ENCODE data around the gene LPCAT1. TPM values are rescaled to one million over a fixed set of nuclear protein-coding genes. Genes with fewer than 3 reads are reported as not detected.
A peak's percentile ranks its signal among the peaks of the same experiment; 100 is the strongest.

LPCAT1 gene
- total RNA-seq, 1 experiment from 2014 or later = 71.5 TPM

GRCh38 chr5:1504069-1504595 lies 19.6 kb downstream of the LPCAT1 start:
- no peak for DNase-seq (ENCODE audit: low spot score)
- in situ Hi-C loops (cut with HindIII; ENCODE audit: low sequenced_read_pairs) = no loop called here

GRCh38 chr5:1503241-1504068 lies 20.3 kb downstream of the LPCAT1 start:
- in situ Hi-C loops (cut with HindIII; ENCODE audit: low sequenced_read_pairs) = no loop called here
- DNase-seq (ENCODE audit: low spot score) = no peak

- DNase-seq (ENCODE audit: low spot score) = no peak
- in situ Hi-C loops (cut with HindIII; ENCODE audit: low sequenced_read_pairs) = no loop called here
Observed at GRCh38 chr5:1502737-1503120, 21.0 kb downstream of the LPCAT1 start.

- in situ Hi-C loops (cut with HindIII; ENCODE audit: low sequenced_read_pairs) = no loop called here
Observed at GRCh38 chr5:1502046-1502736, 21.6 kb downstream of the LPCAT1 start.

GRCh38 chr5:1501372-1502045 lies 22.3 kb downstream of the LPCAT1 start:
- DNase-seq (ENCODE audit: low spot score) = no peak
- in situ Hi-C loops (cut with HindIII; ENCODE audit: low sequenced_read_pairs) = no loop called here

More at GRCh38 chr5:1502046-1502736, 21.6 kb downstream of the LPCAT1 start:
- no peak for DNase-seq (ENCODE audit: low spot score)

- in situ Hi-C loops (cut with HindIII; ENCODE audit: low sequenced_read_pairs) = no loop called here
- peak; percentile 64 for DNase-seq (ENCODE audit: low spot score)
Observed at GRCh38 chr5:1500411-1501091, 23.2 kb downstream of the LPCAT1 start.

- no peak for DNase-seq (ENCODE audit: low spot score)
- in situ Hi-C loops (cut with HindIII; ENCODE audit: low sequenced_read_pairs) = no loop called here
Observed at GRCh38 chr5:1499851-1500250, 23.9 kb downstream of the LPCAT1 start.

GRCh38 chr5:1498623-1499416 lies 24.9 kb downstream of the LPCAT1 start:
- in situ Hi-C loops (cut with HindIII; ENCODE audit: low sequenced_read_pairs) = no loop called here

GRCh38 chr5:1497795-1498622 lies 25.8 kb downstream of the LPCAT1 start:
- peak; percentile 79 for DNase-seq (ENCODE audit: low spot score)

More at GRCh38 chr5:1498623-1499416, 24.9 kb downstream of the LPCAT1 start:
- DNase-seq (ENCODE audit: low spot score) = peak; percentile 30

GRCh38 chr5:1497242-1497777 lies 26.4 kb downstream of the LPCAT1 start:
- DNase-seq (ENCODE audit: low spot score) = no peak
- in situ Hi-C loops (cut with HindIII; ENCODE audit: low sequenced_read_pairs) = no loop called here

More at GRCh38 chr5:1497795-1498622, 25.8 kb downstream of the LPCAT1 start:
- in situ Hi-C loops (cut with HindIII; ENCODE audit: low sequenced_read_pairs) = no loop called here

- in situ Hi-C loops (cut with HindIII; ENCODE audit: low sequenced_read_pairs) = no loop called here
- DNase-seq (ENCODE audit: low spot score) = no peak
Observed at GRCh38 chr5:1495525-1495897, 28.2 kb downstream of the LPCAT1 start.

- in situ Hi-C loops (cut with HindIII; ENCODE audit: low sequenced_read_pairs) = no loop called here
- DNase-seq (ENCODE audit: low spot score) = no peak
Observed at GRCh38 chr5:1494780-1495524, 28.8 kb downstream of the LPCAT1 start.

- in situ Hi-C loops (cut with HindIII; ENCODE audit: low sequenced_read_pairs) = no loop called here
- no peak for DNase-seq (ENCODE audit: low spot score)
Observed at GRCh38 chr5:1493941-1494340, 29.8 kb downstream of the LPCAT1 start.

GRCh38 chr5:1493413-1493812 lies 30.3 kb downstream of the LPCAT1 start:
- in situ Hi-C loops (cut with HindIII; ENCODE audit: low sequenced_read_pairs) = no loop called here
- DNase-seq (ENCODE audit: low spot score) = no peak

GRCh38 chr5:1492757-1493156 lies 31.0 kb downstream of the LPCAT1 start:
- DNase-seq (ENCODE audit: low spot score) = no peak
- in situ Hi-C loops (cut with HindIII; ENCODE audit: low sequenced_read_pairs) = no loop called here

- no peak for DNase-seq (ENCODE audit: low spot score)
- in situ Hi-C loops (cut with HindIII; ENCODE audit: low sequenced_read_pairs) = no loop called here
Observed at GRCh38 chr5:1490376-1490775, 33.4 kb downstream of the LPCAT1 start.

GRCh38 chr5:1489754-1490153 lies 34.0 kb downstream of the LPCAT1 start:
- DNase-seq (ENCODE audit: low spot score) = no peak
- in situ Hi-C loops (cut with HindIII; ENCODE audit: low sequenced_read_pairs) = no loop called here
